Astrocyte (in vitro differentiated cells and primary cell): ENCODE measurements around the gene CCRL2.

Experiments used
- EZH2 ChIP-seq: IDR thresholded peaks from 2 replicates; pipeline ENCODE4 v1.6.1; 2012; ENCODE audit warnings: mild to moderate bottlenecking, low read length, inconsistent platforms; ENCODE audit not compliant: insufficient read depth
- TF ChIP-seq, protein P1 (sequence below): IDR thresholded peaks from 2 replicates; pipeline ENCODE4 v1.5.1; 2011; ENCODE audit warnings: low read depth, mild to moderate bottlenecking, inconsistent platforms, low read length, moderate library complexity; ENCODE audit not compliant: insufficient read depth

- TF ChIP-seq, protein P1, sequence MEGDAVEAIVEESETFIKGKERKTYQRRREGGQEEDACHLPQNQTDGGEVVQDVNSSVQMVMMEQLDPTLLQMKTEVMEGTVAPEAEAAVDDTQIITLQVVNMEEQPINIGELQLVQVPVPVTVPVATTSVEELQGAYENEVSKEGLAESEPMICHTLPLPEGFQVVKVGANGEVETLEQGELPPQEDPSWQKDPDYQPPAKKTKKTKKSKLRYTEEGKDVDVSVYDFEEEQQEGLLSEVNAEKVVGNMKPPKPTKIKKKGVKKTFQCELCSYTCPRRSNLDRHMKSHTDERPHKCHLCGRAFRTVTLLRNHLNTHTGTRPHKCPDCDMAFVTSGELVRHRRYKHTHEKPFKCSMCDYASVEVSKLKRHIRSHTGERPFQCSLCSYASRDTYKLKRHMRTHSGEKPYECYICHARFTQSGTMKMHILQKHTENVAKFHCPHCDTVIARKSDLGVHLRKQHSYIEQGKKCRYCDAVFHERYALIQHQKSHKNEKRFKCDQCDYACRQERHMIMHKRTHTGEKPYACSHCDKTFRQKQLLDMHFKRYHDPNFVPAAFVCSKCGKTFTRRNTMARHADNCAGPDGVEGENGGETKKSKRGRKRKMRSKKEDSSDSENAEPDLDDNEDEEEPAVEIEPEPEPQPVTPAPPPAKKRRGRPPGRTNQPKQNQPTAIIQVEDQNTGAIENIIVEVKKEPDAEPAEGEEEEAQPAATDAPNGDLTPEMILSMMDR = no peak
- no peak for TF ChIP-seq EZH2
Measured at GRCh38 chr3:46393011-46393410, 14.0 kb upstream of the CCRL2 start.
